ENCODE measurements around the gene SUPT3H. TPM values are rescaled to one million over a fixed set of nuclear protein-coding genes. Genes with fewer than 3 reads are reported as not detected.

The SUPT3H gene
- total RNA-seq, 2 donors from 2014 or later = 18.5 to 19.4 TPM

DNA sequence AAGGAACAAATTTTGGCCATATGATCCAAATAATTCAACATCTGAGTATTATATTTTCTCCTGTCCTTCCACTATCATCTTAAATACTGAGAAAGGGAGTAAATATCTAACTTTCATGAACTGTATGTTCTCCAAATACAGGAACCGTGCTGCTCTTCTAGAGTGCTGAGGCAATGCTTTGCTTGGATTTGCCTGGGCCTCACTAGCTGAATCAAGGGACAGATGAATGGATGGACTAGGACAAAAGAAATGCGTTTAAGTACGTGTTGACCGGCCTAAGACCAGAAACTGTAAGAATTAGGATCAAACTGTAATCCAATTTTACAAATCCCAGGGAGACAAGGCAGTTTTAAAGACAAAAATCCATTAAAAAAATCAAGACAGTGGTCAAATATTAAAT, 412.0 kb downstream of the SUPT3H start:
- no peaks in the 10 kb centered on the region for H3K36me3 Mint-ChIP-seq (ENCODE audit: insufficient read depth in 2 of 2)
- DNase-seq = no peak
- H3K4me3 Mint-ChIP-seq = no peak overlapping the region
- no peaks in the 10 kb centered on the region for H3K27me3 Mint-ChIP-seq (ENCODE audit: low read depth)
- H3K4me1 Mint-ChIP-seq (ENCODE audit: low read depth) = peaks cover 35% of the 10 kb centered on the region
- H3K9me3 Mint-ChIP-seq = no peaks in the 10 kb centered on the region
- ATAC-seq (replicated peaks in 1 of 2) = no peak
- H3K27ac Mint-ChIP-seq = no peak overlapping the region

DNA sequence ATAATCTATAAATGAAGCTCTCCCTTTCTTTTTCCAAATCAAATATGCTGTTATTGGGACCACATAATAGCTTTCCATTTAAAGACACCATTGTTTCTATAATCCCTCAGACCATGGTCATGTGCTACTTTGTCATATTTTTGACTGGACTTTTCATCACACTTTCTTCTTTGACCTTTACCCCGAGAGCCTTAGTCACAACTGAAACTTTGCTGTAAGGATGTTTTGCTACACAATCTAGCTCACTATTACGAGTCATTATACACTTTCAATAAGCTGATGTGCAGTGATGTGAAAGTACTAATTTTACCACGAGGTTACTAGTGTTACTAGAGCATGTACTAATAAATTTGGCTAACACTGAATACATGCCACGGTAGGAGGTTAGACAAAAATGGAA, 416.8 kb downstream of the SUPT3H start:
- H3K27ac Mint-ChIP-seq = peak overlapping the region; percentile 52
- peaks cover 0 to 2% of the 10 kb centered on the region in 2 donors for H3K9me3 Mint-ChIP-seq
- peak; percentile 58 to 84 for ATAC-seq (replicated peaks in 1 of 2)
- H3K27me3 Mint-ChIP-seq (ENCODE audit: low read depth) = no peaks in the 10 kb centered on the region
- H3K36me3 Mint-ChIP-seq (ENCODE audit: insufficient read depth in 2 of 2) = peaks cover 0 to 2% of the 10 kb centered on the region in 2 donors
- peaks cover 26% of the 10 kb centered on the region for H3K4me1 Mint-ChIP-seq (ENCODE audit: low read depth)
- no peak overlapping the region for H3K4me3 Mint-ChIP-seq
- DNase-seq = no peak

DNA sequence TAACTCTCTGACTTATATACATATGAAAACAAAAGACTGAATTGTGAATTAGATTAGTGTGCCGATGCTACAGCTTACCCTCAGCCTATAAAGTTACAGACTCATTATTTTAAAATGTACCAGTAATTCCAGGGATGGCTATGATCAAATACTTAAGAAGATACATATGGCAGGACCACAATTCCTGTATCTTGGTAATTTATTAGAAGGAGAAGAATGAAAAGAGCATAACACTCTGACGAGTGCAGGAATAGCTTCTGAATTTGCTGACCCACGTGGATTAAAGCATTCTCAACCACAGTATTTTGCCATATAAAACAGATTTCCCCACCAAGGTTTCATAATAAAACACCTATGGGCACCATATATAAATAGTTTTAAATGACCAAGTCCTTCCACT, 418.1 kb downstream of the SUPT3H start:
- Mint-ChIP-seq H3K36me3 (ENCODE audit: insufficient read depth in 2 of 2) (peaks cover 0 to 2% of the 10 kb centered on the region in 2 donors), H3K9me3 (peaks cover 0 to 2% of the 10 kb centered on the region in 2 donors), H3K4me1 (ENCODE audit: low read depth) (peaks cover 29% of the 10 kb centered on the region), H3K4me3 (no peak overlapping the region), H3K27me3 (ENCODE audit: low read depth) (no peaks in the 10 kb centered on the region), H3K27ac (no peak overlapping the region)
- DNase-seq (no peak), ATAC-seq (replicated peaks in 1 of 2) (no peak)

DNA sequence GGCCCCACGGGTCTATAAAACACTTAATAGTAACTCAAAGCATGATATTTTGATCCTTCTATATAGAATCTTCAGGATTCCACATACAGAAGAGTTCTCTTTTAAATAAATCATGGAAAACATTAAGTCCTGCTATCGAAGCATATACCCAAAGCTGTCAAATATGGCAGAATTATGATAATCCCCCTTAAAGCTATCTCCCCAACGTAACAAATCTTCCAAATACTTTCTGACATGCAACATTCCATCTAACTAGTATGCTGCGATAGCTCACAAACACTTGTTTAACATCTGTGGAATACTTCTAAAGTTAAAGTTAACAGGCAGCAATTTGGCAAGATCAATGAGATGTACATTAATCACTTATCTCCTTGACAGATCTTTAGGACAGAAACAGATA, 420.6 kb downstream of the SUPT3H start:
- ATAC-seq (replicated peaks in 1 of 2) (no peak), DNase-seq (no peak)
- Mint-ChIP-seq H3K4me1 (ENCODE audit: low read depth) (peaks cover 25% of the 10 kb centered on the region), H3K36me3 (ENCODE audit: insufficient read depth in 2 of 2) (peaks cover 3 to 4% of the 10 kb centered on the region in 2 donors), H3K27me3 (ENCODE audit: low read depth) (no peaks in the 10 kb centered on the region), H3K4me3 (no peak overlapping the region), H3K27ac (no peak overlapping the region), H3K9me3 (peaks cover 2% of the 10 kb centered on the region in 2 donors)

DNA sequence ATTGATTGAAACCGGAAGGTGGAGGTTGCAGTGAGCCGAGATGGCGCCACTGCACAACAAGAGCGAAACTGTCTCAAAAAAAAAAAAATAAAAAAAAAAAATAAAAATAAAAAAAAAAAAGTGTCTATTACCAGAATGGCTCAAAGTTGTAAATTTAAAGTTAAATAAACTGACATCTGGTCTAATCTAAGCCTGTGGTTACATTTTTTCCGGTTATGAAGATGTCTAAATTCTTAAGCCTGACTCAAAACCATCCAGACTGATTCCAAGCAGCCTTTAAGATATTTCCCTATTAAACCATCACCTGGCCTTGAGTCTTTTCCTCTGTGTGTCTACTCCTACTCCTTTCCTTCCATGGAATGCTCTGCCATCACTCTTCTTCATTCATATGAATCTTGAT, 421.3 kb downstream of the SUPT3H start:
- ATAC-seq (replicated peaks in 1 of 2) (no peak), DNase-seq (no peak)
- no peak overlapping the region for H3K4me3 Mint-ChIP-seq
- H3K9me3 Mint-ChIP-seq = peaks cover 2% of the 10 kb centered on the region in 2 donors
- H3K27me3 Mint-ChIP-seq (ENCODE audit: low read depth) = no peaks in the 10 kb centered on the region
- H3K4me1 Mint-ChIP-seq (ENCODE audit: low read depth) = peaks cover 21% of the 10 kb centered on the region
- H3K27ac Mint-ChIP-seq = no peak overlapping the region
- peaks cover 3 to 4% of the 10 kb centered on the region in 2 donors for H3K36me3 Mint-ChIP-seq (ENCODE audit: insufficient read depth in 2 of 2)

DNA sequence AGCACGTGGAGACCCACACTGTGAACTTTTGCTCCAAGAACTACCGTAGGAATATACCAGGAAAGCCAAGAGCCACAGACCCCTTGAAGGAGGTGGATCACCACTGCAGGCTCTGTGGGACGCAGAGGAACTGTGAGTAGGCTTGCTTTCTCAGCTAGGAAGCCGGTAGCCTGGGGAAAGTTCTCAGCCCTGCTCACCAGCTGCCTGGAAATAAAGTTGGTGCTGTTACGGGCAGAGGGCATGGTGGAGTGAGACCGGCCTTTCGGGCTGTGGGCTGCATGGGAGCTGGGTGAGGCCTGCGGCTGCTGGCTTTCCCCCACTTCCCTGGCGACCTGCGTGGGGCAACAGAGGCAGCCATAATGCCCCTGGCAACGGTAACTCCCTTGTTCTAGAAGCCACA, 422.6 kb downstream of the SUPT3H start:
- Mint-ChIP-seq H3K27me3 (ENCODE audit: low read depth) (no peaks in the 10 kb centered on the region), H3K9me3 (peaks cover 2 to 4% of the 10 kb centered on the region in 2 donors), H3K27ac (no peak overlapping the region), H3K36me3 (ENCODE audit: insufficient read depth in 2 of 2) (peaks cover 7 to 9% of the 10 kb centered on the region in 2 donors), H3K4me3 (no peak overlapping the region), H3K4me1 (ENCODE audit: low read depth) (peaks cover 20% of the 10 kb centered on the region)
- ATAC-seq (replicated peaks in 1 of 2) = no peak
- no peak for DNase-seq

DNA sequence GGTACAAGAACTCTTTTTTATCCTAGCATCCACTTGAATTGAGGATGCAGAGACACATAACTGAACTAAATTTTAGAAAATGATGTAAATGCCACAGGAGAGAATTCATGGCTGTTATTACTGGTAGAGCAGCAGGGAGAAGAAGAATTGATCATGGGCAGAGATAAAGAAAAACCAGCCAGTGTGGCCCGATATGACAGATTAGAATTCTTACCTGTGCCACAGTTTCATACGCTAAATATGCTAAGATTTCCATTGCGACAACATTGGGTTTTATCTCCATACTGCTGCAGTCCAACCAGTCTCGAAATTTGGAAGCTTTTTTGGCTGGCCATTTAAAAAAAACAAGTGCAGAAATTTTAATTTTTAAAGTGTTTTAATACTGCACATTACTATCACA, 423.5 kb downstream of the SUPT3H start:
- Mint-ChIP-seq H3K4me1 (ENCODE audit: low read depth) (peaks cover 22% of the 10 kb centered on the region), H3K9me3 (peaks cover 2 to 6% of the 10 kb centered on the region in 2 donors), H3K27me3 (ENCODE audit: low read depth) (no peaks in the 10 kb centered on the region), H3K36me3 (ENCODE audit: insufficient read depth in 2 of 2) (peaks cover 14 to 15% of the 10 kb centered on the region in 2 donors), H3K4me3 (no peak overlapping the region), H3K27ac (no peak overlapping the region)
- DNase-seq (no peak), ATAC-seq (replicated peaks in 1 of 2) (no peak)

DNA sequence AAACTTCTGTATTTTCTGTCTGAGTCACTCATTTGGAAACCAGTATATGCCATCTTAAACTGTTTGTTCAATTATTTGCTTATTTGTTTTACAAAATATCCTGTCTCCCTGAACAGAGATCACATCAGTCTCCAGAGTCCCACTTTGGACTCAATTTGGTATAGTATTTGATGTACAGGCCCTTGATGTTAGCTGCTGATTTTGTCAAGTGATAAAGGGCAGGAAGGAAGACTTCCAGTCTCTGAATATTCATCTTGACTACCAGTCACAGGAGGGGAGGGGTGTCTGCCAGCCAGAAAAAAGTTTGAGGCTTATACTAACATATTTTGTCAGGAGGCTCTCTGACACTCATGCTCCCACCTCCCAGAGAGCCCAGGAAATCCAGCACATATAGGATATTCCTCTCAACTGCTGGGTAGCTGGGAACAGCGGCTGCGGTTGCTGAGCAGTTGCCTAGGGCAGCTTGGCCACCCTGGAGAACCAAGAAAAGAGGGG, 426.4 kb downstream of the SUPT3H start:
- ATAC-seq (replicated peaks in 1 of 2) (no peak), DNase-seq (no peak)
- H3K27ac Mint-ChIP-seq = no peak overlapping the region
- H3K4me1 Mint-ChIP-seq (ENCODE audit: low read depth) = peaks cover 18% of the 10 kb centered on the region
- H3K4me3 Mint-ChIP-seq = no peak overlapping the region
- no peaks in the 10 kb centered on the region for H3K27me3 Mint-ChIP-seq (ENCODE audit: low read depth)
- H3K9me3 Mint-ChIP-seq = peaks cover 5 to 8% of the 10 kb centered on the region in 2 donors
- H3K36me3 Mint-ChIP-seq (ENCODE audit: insufficient read depth in 2 of 2) = peaks cover 17 to 31% of the 10 kb centered on the region in 2 donors

DNA sequence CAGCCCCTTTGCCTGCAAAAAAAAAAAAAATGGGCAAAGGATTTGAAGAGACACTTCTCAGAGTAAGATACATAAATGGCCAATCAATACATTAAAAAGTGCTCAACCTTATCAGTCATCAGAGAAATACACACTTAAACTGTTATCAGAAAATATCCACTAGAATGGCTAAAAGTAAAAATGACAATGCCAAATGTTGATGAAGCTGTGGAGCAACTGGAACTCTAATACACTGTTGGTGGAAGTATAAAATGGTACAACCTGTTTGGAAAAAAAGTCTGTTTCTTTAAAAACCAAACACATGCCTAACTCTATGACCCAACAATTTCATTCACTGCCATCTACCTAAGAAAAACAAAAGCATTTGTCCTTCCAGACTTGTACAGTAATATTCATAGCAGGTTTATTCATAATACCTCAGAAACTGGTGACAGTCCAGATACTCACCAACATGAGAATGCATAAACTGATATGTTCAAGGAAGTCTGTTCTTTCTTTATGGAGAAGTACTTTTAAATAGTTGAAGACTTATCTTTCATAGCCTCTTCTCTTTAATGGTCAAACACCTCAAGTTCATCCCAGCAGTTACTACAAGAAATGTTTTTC, 428.0 kb downstream of the SUPT3H start:
- H3K36me3 Mint-ChIP-seq (ENCODE audit: insufficient read depth in 2 of 2) = peaks cover 18 to 34% of the 10 kb centered on the region in 2 donors

DNA sequence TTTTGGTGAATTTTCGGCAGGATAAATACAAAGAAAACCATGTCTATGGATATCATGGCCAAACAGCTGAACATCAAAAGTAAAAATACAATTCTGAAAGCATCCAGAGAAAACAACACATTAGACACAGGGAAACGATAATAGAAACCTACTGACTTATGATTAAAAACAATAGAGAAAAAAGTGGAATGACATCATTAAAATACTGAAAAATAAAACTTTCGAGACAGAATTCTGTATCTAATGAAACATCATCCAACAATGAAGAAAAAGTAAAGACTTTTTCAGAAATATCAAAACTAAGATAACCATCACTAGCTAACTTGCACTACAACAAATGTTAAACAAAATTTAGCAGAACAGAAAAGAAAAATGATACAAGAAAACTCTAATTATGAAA, 434.2 kb downstream of the SUPT3H start:
- Mint-ChIP-seq H3K4me1 (ENCODE audit: low read depth) (peaks cover 26% of the 10 kb centered on the region), H3K27me3 (ENCODE audit: low read depth) (no peaks in the 10 kb centered on the region), H3K27ac (no peak overlapping the region), H3K36me3 (ENCODE audit: insufficient read depth in 2 of 2) (peaks cover 14 to 40% of the 10 kb centered on the region in 2 donors), H3K4me3 (peak overlapping the region in 1 of 2 donors; percentile 49), H3K9me3 (peaks cover 12 to 18% of the 10 kb centered on the region in 2 donors)
- no peak for DNase-seq
- ATAC-seq (replicated peaks in 1 of 2) = no peak

More for the DNA sequence above, 428.0 kb downstream of the SUPT3H start:
- peaks cover 8 to 11% of the 10 kb centered on the region in 2 donors for H3K9me3 Mint-ChIP-seq
- H3K27me3 Mint-ChIP-seq (ENCODE audit: low read depth) = no peaks in the 10 kb centered on the region
- no peak overlapping the region for H3K27ac Mint-ChIP-seq
- ATAC-seq (replicated peaks in 1 of 2) (no peak), DNase-seq (no peak)
- peaks cover 15% of the 10 kb centered on the region for H3K4me1 Mint-ChIP-seq (ENCODE audit: low read depth)
- H3K4me3 Mint-ChIP-seq = no peak overlapping the region

DNA sequence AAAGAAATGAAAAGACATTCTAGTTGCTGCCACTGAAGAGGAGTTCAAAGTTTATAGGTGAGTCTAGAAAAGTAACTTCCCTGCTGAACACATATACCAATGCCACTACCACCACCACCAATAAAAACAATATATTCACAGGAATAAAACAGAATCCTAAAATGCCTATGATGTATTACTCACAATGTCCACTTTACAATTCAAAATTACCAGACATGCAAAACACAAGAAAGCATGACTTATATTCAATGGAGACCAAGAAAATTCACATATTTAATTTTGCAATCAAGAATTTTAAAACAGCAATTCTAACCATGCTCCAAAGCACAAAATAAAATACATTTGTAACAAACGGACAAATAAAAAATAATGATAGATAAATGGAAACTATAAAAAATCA, 434.9 kb downstream of the SUPT3H start:
- H3K36me3 Mint-ChIP-seq (ENCODE audit: insufficient read depth in 2 of 2) = peaks cover 12 to 38% of the 10 kb centered on the region in 2 donors
- peak overlapping the region; percentile 51 for H3K27ac Mint-ChIP-seq
- no peaks in the 10 kb centered on the region for H3K27me3 Mint-ChIP-seq (ENCODE audit: low read depth)
- H3K9me3 Mint-ChIP-seq = peaks cover 12 to 20% of the 10 kb centered on the region in 2 donors
- H3K4me3 Mint-ChIP-seq = no peak overlapping the region
- ATAC-seq (replicated peaks in 1 of 2) (no peak), DNase-seq (no peak)
- peaks cover 26% of the 10 kb centered on the region for H3K4me1 Mint-ChIP-seq (ENCODE audit: low read depth)

DNA sequence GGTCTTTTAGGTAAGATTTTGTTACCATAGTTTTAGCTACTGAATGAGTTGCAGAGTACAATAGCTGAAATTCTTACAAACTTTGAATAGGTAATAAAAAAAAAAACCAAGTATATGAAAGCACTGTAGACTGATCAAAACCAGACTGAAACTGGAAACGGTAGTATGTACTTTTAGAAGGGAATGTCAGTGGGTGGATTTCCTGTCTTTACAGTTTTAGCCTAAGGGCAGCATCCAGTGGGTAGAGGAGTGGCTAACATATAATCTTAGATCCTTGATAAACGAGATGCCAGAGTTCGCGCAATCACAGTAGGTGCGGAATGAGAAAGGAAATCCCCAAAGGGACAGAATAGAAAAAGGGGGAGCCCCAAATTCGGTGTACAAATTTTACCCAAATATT, 435.5 kb downstream of the SUPT3H start:
- Mint-ChIP-seq H3K36me3 (ENCODE audit: insufficient read depth in 2 of 2) (peaks cover 12 to 34% of the 10 kb centered on the region in 2 donors), H3K9me3 (peaks cover 12 to 20% of the 10 kb centered on the region in 2 donors), H3K4me3 (peak overlapping the region; percentile 3 to 39), H3K27ac (no peak overlapping the region), H3K27me3 (ENCODE audit: low read depth) (no peaks in the 10 kb centered on the region), H3K4me1 (ENCODE audit: low read depth) (peaks cover 26% of the 10 kb centered on the region)
- DNase-seq (no peak), ATAC-seq (replicated peaks in 1 of 2) (no peak)

DNA sequence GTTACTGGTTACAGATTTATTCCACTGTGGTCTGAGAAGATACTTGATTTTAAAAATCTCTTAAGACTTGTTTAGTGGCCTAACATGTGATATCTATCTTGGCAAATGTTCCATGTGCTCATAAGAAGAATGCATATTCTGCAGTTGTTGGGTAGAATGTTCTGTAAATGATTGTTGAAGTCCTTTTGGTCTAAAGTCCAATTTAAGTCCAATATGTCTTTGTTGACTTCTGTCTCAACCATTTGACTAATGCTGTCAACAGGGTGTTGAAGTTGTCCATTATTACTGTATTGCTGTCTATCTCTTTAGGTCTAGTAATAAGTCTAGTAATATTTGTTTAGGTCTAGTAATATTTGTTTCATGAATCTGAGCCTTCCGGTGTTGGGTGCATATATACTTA, 437.4 kb downstream of the SUPT3H start:
- DNase-seq (no peak), ATAC-seq (replicated peaks in 1 of 2) (no peak)
- peaks cover 40% of the 10 kb centered on the region for H3K4me1 Mint-ChIP-seq (ENCODE audit: low read depth)
- no peaks in the 10 kb centered on the region for H3K27me3 Mint-ChIP-seq (ENCODE audit: low read depth)
- no peak overlapping the region for H3K4me3 Mint-ChIP-seq
- peak overlapping the region; percentile 66 for H3K27ac Mint-ChIP-seq
- peaks cover 9 to 25% of the 10 kb centered on the region in 2 donors for H3K36me3 Mint-ChIP-seq (ENCODE audit: insufficient read depth in 2 of 2)
- peaks cover 7 to 14% of the 10 kb centered on the region in 2 donors for H3K9me3 Mint-ChIP-seq
